SK-MEL-5 (cell line): ENCODE measurements around the gene GIT1. TPM values are rescaled to one million over a fixed set of nuclear protein-coding genes. Genes with fewer than 3 reads are reported as not detected.

Source experiments
- DNase-seq: peaks from one replicate; pipeline ENCODE4 v3.0.0-alpha.2; 2016; ENCODE audit warnings: low read depth, low spot score
- in situ Hi-C: cut with HindIII; loops from 2 replicates; pipeline ENCODE4 v1.10.0; 2016; ENCODE audit warnings: low sequenced_read_pairs, high pct_unique_total_duplicates, low pct_unique_long_range_greater_than_20kb
- total RNA-seq: library from RNA; depleted of rRNA; stranded (reverse); fragments of >200 nt; shearing (Covaris generic); gene quantifications from 2 replicates; pipeline ENCODE4 v1.2.3, GENCODE V29; 2014

GIT1 gene
- total RNA-seq, 1 experiment from 2014 or later: 32.0 TPM

DNA sequence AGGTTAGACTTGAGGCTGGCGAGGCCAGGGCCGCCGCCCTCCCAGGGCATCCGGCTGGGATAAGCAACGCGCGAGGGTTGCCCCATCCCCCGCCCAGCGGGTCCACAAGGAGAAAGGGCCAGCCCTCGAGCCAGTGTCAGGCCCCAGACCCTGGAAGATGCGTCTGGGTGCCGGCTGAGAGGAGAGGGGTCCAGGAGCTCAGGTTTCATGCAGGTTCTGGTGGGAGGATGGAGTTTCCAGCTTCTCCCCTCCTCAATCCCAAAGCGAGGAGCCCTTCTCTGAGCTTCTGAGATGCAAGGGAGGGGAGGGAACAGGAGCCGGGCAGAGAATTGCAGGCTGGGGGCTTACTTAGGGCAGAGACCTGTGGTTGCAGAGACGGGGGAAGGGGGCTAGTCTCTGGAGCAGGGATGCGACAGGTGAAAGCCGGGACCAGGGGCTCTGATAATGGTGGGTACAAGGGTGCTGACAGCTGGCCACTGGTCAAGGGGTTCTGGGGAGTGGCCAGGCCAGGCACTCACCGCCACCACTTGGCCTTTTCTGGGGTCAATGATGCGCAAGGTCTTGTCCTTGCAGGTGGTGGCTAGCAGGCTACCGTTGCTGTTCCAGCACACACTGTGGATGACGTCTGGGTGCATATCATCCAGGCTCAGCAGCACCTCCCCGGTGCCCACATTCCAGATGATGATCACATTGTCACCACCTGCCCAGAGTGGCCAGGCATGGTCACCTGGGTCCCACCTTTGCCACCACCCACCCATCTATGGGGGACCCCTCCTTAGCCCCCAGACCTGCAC lies 29.0 kb upstream of the GIT1 start:
- DNase-seq: no peak
- in situ Hi-C loops: no loop called here

DNA sequence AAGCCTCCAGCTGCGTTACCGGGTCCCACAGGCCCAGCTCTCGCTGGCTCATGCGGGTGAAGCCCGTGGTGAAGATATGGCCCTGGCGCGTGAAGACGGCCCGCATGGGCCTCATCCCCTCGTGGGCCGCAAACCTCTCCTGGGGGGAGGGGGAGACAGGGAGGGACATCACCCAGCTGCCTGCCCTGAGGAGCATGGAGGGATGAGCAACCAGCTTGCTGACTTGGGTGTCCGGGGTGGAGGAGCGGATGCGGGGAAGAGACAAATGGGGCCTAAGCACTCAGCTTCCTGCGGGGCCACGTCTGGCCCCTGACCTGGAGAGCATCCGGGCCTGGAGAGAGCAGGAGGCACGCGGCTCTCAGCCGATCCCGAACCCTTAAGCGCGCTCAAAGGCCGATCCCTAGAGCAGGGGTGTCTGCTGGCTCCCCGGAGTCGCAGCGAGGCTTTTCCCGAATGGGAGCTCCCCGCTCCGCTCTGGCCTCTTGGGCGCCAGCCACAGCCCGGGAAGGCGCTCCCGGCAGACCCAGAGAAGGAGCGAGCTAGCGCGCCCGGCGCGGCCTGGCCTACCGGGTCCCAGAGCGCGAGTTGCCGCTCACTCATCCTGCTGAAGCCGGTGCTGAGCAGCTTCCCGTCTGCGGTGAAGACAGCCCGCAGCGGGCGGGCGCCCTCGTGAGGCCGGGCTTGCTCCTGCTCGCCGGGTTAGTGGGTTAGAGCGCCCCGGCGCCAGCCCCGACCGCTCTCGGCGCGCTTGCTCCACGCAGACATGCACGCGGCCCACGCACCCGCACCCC lies 28.2 kb upstream of the GIT1 start:
- in situ Hi-C loops: no loop called here
- DNase-seq: peak; percentile 66

DNA sequence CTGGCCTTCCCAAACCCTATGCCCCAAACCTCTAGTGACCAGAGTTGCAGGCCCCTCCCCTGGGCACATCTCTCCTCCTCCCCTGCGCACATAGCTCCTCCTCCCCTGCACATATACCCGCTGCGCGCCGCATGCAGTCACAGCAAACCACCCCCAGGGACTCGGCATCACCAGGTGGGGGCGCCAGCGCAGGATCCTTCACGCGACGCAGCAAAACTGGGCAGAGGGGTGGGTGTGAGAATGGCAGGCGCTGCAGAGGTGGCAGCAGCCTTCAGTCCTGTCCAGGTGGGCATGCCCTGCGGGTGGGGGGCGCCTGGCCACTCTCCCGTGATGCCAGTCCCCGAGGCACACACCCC lies 27.7 kb upstream of the GIT1 start:
- peak; percentile 33 for DNase-seq
- in situ Hi-C loops: no loop called here

DNA sequence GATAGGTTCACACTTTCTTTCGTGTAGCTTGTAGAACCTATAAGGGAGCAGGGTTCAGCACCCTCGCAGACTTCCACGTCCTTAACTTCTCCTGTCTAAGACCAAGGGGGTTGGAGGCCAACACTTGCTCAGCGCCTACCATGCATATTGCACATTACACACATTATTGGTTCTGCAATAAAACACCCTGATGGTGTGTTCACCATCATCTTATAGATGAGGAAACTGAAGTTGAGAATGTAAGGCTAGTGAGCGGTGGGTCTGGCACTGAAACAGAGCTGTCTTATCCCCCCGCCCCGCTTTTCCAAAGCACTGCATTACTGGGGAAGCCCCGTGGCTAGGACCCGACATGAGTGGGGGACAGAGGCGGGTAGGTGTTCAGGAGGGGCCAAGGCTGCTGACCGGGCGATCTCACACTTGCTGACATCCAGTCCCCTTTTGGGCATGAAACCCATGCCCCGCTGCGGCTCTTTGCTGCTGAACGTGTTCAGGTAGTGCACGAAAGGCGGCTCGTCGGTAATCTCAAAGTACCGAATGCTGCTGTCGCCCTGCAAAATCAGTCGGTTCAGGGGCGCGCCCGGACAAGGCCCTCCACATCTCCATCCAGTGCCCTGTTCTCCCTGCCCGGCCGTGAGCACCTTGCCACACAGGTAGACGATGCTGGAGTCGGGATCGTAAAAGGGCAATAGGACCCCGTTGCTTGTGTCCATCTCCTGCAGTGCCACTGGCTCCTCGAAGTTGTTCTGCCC lies 27.0 kb upstream of the GIT1 start:
- no peak for DNase-seq
- in situ Hi-C loops: no loop called here

DNA sequence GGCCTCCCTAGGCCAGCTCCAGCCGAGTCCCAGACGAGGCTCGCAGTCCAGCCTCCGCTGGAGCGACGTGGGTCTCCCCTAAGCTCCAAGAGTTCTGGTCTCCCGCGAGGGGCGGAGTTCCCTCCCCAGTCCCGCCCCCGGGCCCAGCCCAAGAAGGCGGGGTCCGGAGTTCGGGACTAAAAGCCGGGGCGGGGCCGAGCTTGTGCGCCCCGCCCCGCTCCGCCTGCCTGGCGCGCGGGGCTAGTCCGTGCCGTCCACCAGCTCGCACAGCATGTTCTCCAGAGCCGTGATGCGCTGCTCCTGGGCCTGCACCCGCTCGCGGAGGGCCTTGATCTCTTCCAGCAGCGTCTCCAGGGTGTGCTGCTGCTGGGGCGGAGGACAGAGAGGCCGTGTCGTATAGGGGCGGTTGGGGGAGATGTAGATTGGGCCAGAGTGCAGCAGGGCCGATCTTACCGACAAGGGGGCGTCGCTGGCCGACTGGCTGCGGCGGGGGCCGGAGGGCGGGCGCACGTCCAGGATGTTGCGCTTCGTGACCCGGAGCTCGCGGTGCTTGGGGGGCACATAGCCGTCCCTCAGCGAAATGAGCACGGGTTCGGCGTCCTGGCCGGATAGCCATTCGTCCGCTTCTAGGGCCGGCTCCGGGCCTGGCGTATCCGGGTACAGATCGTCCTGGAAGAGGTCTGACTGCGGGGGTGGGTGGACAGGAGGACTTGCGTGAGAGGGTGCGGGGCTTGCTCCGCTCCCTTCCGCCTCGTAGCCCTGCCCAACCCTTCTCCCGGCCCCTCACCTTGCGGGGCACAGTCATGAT lies 26.2 kb upstream of the GIT1 start:
- DNase-seq: no peak
- in situ Hi-C loops: no loop called here

DNA sequence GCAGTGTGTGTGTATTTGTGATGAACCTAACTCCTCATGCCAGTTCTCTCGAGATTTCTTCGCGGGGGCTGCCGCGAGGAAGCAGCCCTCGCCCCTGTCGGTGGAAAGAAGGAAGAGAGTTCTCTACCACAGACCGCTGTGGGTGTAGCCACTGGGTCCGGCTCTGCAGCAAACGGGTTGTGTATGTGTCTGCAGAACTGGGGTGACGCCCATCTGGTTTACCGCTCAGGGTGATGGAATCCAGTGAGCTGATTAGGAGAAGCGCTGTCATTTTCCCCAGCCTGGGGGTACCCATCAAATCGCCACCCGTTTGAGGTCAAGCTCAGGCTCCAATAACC lies 25.6 kb upstream of the GIT1 start:
- DNase-seq: no peak
- in situ Hi-C loops: no loop called here

DNA sequence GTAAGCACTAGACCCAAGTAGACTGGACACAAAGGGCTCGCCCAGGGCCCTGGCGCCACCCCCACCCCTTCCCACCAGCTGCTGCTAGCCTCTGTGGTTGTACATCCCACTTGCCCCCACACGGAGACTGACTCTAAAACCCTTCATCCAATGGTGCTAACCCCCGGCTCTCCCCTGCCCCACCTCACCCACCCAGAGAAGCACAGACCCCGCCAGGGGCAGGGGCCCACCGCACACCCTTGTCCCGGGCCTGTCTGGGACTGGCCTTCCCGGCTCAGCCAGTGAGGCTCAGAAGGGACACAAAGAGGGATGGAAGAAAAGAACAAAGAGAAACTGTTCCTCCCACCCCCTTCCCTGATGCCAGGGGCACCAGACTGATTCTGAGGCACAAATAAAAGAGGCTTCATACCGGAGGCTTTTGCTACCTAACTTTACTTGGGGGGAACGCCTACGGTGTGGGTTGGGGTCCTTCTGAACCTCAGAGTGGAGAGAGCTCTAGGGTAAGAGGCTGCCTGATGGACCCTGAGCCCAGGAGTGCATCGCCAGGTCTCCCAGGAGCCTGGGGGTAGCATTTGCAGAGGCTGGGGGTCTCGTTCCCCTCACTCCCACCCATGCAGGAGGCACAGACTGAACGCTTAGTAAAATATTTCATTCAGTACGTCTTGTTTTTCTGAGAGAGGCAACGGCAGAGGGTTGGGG lies 25.1 kb upstream of the GIT1 start:
- in situ Hi-C loops: no loop called here
- no peak for DNase-seq

DNA sequence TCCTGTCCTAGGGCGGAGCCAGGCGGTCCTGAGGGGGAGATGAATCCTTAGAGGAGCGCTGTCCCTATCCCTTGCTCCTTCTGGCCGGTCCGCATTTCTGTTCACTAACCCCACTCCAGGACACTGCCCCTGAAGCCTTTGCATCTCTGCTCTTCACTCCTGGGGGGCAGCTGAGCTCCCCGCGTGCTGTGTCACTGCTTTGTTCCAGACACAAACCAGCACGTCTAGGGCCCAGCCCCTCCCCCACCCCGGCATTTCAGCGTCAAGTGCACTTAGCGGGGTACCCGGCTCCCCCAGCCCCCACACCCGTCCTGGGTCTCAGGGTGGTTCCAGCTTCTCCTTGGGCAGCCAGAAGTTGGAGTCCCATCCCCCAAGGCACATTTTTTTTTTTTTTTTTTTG lies 24.4 kb upstream of the GIT1 start:
- in situ Hi-C loops: no loop called here
- no peak for DNase-seq

DNA sequence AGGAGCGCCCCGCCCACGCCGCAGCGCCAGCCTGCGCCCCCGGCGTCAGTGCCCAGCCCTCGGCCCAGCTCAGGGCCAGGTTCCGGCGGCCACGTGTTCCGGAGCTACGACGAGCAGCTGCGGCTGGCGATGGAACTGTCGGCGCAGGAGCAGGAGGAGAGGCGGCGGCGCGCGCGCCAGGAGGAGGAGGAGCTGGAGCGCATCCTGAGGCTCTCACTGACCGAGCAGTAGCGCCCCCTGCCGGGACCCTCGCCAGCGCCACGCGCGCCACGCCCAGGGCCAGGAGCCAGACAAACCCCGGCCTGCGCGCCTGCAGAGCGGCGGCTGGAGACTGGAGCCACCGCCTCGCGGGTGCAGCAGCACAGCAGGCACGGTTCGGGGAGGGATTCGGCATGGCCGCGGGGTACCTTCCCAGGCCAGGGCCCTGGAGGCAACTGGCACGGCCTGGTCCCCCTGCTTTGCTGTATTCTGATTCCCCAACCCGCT lies 23.9 kb upstream of the GIT1 start:
- no peak for DNase-seq
- in situ Hi-C loops: no loop called here

DNA sequence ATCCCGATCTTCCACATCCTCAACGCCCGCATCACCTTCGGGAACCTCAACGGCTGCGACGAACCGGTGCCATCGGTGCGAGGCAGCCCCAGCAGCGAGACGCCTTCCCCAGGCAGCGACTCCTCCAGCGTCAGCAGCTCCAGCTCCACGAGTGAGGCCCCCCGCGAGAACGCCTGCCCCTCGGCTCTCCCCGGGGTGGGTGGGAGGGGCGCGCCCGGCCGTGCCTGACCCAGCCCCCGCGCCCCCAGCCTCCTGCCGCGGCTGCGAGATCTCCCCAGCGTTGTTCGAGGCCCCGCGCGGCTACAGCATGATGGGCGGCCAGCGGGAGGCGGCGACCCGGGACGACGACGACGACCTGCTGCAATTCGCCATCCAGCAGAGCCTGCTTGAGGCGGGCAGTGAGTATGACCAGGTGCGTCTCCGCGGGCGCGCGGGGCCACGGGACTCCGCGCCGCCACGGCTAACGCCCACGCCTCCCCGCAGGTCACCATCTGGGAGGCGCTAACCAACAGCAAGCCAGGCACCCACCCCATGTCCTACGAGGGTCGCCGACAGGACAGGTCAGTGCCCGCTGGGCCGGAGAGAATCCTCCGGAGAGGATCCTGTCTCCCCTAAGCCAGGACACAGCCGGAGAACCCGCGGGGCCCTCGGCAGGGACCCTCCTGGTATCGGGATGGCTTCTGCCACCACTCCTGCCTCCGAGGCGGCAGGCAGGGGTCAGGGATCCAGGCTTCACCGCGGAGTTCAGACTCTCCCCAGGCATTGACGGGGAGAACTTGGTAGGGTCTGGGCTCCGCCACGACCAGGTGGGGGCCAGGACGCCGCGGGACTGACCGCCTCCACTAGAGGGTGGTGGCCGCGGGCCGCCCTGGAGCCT lies 23.2 kb upstream of the GIT1 start:
- in situ Hi-C loops: no loop called here
- DNase-seq: no peak

DNA sequence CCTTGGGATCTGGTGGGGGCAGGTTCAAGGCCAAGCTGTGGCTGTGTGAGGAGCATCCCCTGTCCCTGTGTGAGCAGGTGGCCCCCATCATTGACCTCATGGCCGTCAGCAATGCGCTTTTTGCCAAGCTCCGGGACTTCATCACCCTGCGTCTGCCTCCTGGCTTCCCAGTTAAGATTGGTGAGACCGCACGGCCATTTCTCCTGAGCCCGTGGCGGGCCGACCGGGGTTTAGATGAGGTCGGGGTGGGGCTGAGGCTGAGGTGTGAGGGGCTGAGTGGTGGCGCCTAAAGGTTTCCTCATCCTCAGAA lies 22.6 kb upstream of the GIT1 start:
- DNase-seq: no peak
- in situ Hi-C loops: no loop called here

DNA sequence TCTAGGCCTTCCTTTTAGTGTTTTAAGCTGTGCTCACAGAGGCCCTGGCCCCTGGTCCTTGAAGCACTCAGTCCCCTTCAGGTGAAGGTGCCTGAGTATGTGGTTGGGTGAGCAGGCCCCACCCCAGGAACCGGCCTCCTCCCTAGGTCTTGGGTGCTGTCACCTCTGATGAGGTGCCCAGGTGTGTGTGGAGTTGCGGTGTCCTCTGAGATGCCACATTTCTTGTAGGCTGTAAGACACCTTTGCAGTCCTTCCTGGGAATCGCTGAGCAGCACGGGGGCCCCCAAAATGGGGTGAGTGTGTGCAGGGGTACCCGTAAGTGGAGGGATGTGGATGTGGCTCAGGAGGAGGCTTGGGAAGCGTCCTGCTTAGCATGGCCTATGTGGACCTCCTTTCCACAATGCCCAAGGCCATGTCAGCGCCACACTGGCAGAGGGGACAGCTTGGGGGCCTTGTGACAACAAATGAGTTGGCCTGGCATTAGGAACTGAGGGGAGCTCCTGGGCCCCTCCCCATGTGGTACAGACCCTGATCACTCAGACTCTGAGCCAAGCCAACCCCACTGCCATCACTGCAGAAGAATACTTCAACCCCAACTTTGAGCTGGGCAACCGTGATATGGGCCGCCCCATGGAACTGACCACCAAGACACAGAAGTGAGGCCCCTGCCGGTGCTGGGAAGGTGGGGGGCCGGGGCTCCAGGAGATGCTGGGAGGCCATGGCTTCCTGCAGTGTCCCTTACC lies 22.1 kb upstream of the GIT1 start:
- no peak for DNase-seq
- in situ Hi-C loops: no loop called here

DNA sequence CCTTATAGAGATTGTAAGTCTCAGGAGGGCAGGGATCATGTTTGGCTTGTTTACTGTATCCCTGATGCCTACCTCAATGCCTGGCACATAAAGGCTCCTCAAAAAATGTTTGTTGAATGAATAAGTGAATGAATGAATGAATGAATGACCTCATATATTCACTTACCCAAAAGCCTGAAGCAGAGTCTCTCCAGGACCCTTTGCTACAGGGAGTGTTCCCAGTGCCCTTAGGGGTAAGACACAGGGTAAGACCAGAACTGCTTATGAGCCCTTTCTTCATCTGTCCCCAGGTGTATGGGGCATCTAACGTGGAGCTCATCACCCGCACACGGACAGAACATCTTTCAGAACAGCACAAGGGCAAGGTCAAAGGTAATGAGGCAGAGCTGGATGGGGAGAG lies 20.9 kb upstream of the GIT1 start:
- in situ Hi-C loops: no loop called here
- DNase-seq: no peak

DNA sequence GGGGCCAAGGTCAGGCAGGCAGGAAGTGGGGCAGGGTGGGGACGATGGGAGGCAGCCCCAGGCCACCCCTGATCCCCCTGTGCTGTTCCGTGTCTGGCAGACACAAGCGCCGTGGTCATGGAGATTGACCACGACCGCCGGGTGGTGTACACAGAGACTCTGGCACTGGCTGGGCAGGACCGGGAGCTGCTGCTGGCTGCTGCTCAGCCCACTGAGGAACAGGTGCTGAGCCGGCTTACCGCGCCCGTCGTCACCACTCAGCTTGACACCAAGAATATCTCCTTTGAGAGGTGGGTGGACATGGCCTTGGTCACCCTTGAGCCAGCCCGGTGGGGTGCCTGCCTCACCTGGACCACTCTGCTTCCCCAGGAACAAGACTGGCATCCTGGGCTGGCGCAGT lies 19.5 kb upstream of the GIT1 start:
- no peak for DNase-seq

DNA sequence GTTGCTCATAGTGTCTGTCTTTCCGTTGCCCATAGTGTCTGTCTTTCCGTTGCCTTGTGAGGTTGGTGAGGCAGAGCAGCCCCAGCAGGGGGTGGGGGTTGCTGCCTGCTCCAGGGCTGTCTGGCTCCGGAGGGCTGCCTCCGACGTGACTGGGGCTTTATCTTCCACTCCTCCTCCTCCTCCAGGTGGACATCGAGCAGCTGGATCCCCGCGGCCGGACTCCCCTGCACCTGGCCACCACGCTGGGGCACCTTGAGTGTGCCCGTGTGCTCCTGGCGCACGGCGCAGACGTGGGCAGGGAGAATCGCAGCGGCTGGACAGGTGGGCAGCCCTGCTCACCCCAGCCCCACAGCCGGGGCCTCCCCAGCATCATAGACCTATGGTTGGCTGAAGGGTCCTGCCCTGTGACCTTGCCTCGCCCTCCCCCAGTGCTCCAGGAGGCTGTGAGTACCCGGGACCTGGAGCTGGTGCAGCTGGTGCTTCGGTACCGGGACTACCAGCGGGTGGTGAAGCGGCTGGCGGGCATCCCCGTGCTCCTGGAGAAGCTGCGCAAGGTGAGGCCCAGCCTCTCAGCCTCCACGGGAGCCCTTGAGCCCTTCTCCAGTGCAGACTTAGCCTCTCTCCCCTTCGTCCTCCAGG lies 18.2 kb upstream of the GIT1 start:
- DNase-seq: no peak
- in situ Hi-C loops: no loop called here

More for the DNA sequence above, 19.5 kb upstream of the GIT1 start:
- in situ Hi-C loops: no loop called here
